CD4-positive, alpha-beta memory T cell (primary cell): Measurements from ENCODE around the gene CAPS. TPM values are rescaled to one million over a fixed set of nuclear protein-coding genes. Genes with fewer than 3 reads are reported as not detected.

Experiments
- CTCF ChIA-PET: fragments of 350-600 bp; sonication (Branson Sonifier 250); formaldehyde crosslinking; loops from one replicate; lab custom pipeline; 2021; ENCODE audit warnings: inconsistent platforms; ENCODE audit not compliant: partially characterized antibody; lab: Charles Lee
- POLR2A ChIA-PET: fragments of 350-600 bp; sonication (Branson Sonifier 250); formaldehyde crosslinking; loops from one replicate; lab custom pipeline; 2021; ENCODE audit not compliant: partially characterized antibody; lab: Charles Lee
- DNase-seq, 5 donors: peaks; one replicate each; pipeline versions ENCODE4 v3.0.0 to v3.0.0-alpha.2; 2020 to 2022; ENCODE audit warnings: mixed read lengths in 1 of 5
- H3K27ac ChIP-seq: one replicate; pipeline ENCODE4 v1.7.0; 2013; ENCODE audit warnings: low read depth, low read length
- H3K27me3 ChIP-seq: 2 replicates; pipeline ENCODE4 v1.7.0; 2013; ENCODE audit warnings: mild to moderate bottlenecking, low read length, moderate library complexity; ENCODE audit not compliant: insufficient read depth
- H3K36me3 ChIP-seq: 2 replicates; pipeline ENCODE4 v1.7.0; 2013; ENCODE audit warnings: mild to moderate bottlenecking, low read length, moderate library complexity; ENCODE audit not compliant: insufficient read depth
- H3K4me1 ChIP-seq: 2 replicates; pipeline ENCODE4 v1.7.0; 2013; ENCODE audit warnings: mild to moderate bottlenecking, low read length, moderate library complexity; ENCODE audit not compliant: insufficient read depth
- H3K4me3 ChIP-seq, 2 donors: one replicate each; pipeline ENCODE4 v1.7.0; 2013; ENCODE audit warnings: low read length in 2 of 2, mild to moderate bottlenecking in 1 of 2
- H3K9me3 ChIP-seq, 2 donors: one replicate each; pipeline ENCODE4 v1.7.0; 2013; ENCODE audit warnings: low read length in 2 of 2, control low read depth in 1 of 2; ENCODE audit not compliant: control insufficient read depth in 1 of 2
- H3K27ac Mint-ChIP-seq, 7 donors: one replicate each; pipeline ENCODE4 v1.8.0; 2020 to 2021; ENCODE audit warnings: mixed read lengths in 7 of 7, mild to moderate bottlenecking in 6 of 7, inconsistent platforms in 3 of 7, moderate library complexity in 3 of 7
- H3K27me3 Mint-ChIP-seq, 2 donors: one replicate each; pipeline ENCODE4 v1.8.0; 2020 to 2021; ENCODE audit warnings: mixed read lengths in 2 of 2
- H3K36me3 Mint-ChIP-seq, 2 donors: one replicate each; pipeline ENCODE4 v1.8.0; 2020 to 2021; ENCODE audit warnings: mixed read lengths in 2 of 2, inconsistent platforms in 1 of 2, mild to moderate bottlenecking in 1 of 2
- H3K4me1 Mint-ChIP-seq, 4 donors: one replicate each; pipeline ENCODE4 v1.8.0; 2020 to 2021; ENCODE audit warnings: mixed read lengths in 4 of 4, mild to moderate bottlenecking in 1 of 4
- H3K4me3 Mint-ChIP-seq, 8 donors: one replicate each; pipeline ENCODE4 v1.8.0; 2020 to 2021; ENCODE audit warnings: mixed read lengths in 8 of 8, mild to moderate bottlenecking in 7 of 8, moderate library complexity in 6 of 8, inconsistent platforms in 3 of 8
- H3K9me3 Mint-ChIP-seq, 8 donors: one replicate each; pipeline ENCODE4 v1.8.0; 2020 to 2021; ENCODE audit warnings: mixed read lengths in 8 of 8, mild to moderate bottlenecking in 5 of 8, inconsistent platforms in 3 of 8, moderate library complexity in 1 of 8
- intact Hi-C: fragments of 100-400 bp; cut with micrococcal nuclease; formaldehyde crosslinking; loops from one replicate; pipeline ENCODE4 v1.15.1; 2023
- polyA plus RNA-seq, 2 donors: library from polyadenylated mRNA; unstranded; fragments of 300-500 nt; fragmentation: Illumina TruSeq; gene quantifications; one replicate each; pipeline ENCODE4 v1.2.3, GENCODE V29; 2021
- total RNA-seq, 2 experiments: library from RNA; stranded (reverse); gene quantifications; one replicate each; pipeline ENCODE4 v1.2.3, GENCODE V29; 2021

Gene CAPS
- total and polyA plus RNA-seq, 4 experiments from 2014 or later = 1.7 to 68.0 (median 34.6) TPM

DNA sequence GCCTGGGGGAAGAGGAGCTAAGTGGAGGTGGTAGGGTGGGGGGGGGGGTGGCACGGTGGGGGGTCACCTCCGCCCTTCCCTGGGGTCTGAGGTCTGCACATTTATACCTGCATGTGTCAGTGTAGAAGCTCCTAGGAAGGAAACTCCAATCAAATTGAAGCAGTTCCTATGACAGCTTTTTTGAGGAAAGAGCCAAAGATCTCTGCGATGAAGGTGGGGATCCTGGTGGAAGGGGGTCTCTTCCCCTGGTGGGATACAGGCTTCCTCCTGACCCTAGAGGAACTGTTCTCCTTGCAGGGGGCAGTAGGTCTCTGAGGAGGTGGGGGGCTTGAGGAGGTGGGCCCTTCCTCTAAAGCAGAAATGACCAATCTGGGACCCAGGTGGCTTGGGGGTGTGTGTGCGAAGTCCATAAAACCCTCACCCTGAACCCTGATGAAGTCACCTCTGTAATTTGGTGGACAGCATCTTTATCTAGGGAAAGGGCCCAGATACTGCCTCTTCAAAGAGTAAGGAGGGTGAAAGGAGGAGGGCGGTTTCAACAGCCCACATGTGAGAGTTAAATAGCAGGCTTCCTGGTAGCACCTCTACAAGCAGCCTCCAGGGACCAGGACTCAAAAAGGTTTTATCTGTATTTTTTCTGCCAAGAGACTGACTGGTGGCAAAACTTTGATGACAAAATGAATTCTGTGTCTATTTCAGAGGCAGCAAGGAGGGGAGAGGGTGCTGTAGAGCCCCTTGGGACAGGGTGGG, 50.9 kb downstream of the CAPS start:
- Histone ChIP-seq H3K9me3 (no peaks in the 10 kb centered on the region), H3K27ac (no peak overlapping the region), H3K27me3 (no peaks in the 10 kb centered on the region), H3K36me3 (no peaks in the 10 kb centered on the region), H3K4me3 (no peak overlapping the region), H3K4me1 (peaks cover 97% of the 10 kb centered on the region)
- intact Hi-C loops = no loop called here
- peak overlapping the region; percentile 75 to 100 (median 87) for H3K27ac Mint-ChIP-seq
- DNase-seq = peak in 1 of 5 donors; percentile 22
- peaks cover 3 to 23% of the 10 kb centered on the region in 2 donors for H3K36me3 Mint-ChIP-seq
- no peaks in the 10 kb centered on the region for H3K9me3 Mint-ChIP-seq
- CTCF ChIA-PET = no interaction called here
- H3K27me3 Mint-ChIP-seq = no peaks in the 10 kb centered on the region
- peak overlapping the region in 4 of 8 donors; percentile 9 to 64 (median 48) for H3K4me3 Mint-ChIP-seq
- H3K4me1 Mint-ChIP-seq = peaks cover 58 to 98% (median 81%) of the 10 kb centered on the region in 4 donors
- POLR2A ChIA-PET = interaction anchor here (1.0 to 6.0 kb wide), 3 partner anchors 13 to 17 kb away, joined by 3 to 104 read pairs (median 6); partner anchors contain the start of gene RANBP3

Other genes with a start within 250 kb of the CAPS start
- gene MICOS13, start 233.7 kb upstream of the CAPS start, total RNA-seq = 10 to 100 TPM; 40.5 to 41.1 TPM
- 100 to 1,000 TPM; 114 TPM for gene MICOS13, start 233.7 kb upstream of the CAPS start, polyA plus RNA-seq
- gene HSD11B1L, start 233.2 kb upstream of the CAPS start, total RNA-seq = 1 to 10 TPM; 3.5 to 4.8 TPM
- gene HSD11B1L, start 233.2 kb upstream of the CAPS start, polyA plus RNA-seq = 1 to 10 TPM; 2.9 to 4.3 TPM
- gene RPL36, start 224.0 kb upstream of the CAPS start, total RNA-seq = 1,000 to 10,000 TPM; 1,675 to 1,762 TPM
- 1,000 to 10,000 TPM; 1,862 to 2,485 TPM for gene RPL36, start 224.0 kb upstream of the CAPS start, polyA plus RNA-seq
- gene LONP1, start 194.1 kb upstream of the CAPS start, total RNA-seq = 10 to 100 TPM; 59.6 to 64.7 TPM
- gene LONP1, start 194.1 kb upstream of the CAPS start, polyA plus RNA-seq = 10 to 100 TPM; 10.9 to 39.9 TPM
- not detected for gene CATSPERD, start 193.6 kb upstream of the CAPS start, total RNA-seq
- not detected for gene CATSPERD, start 193.6 kb upstream of the CAPS start, polyA plus RNA-seq
- gene PRR22, start 129.5 kb upstream of the CAPS start, total RNA-seq = 1 to 10 TPM; 5.9 to 6.6 TPM
- not detected for gene PRR22, start 129.5 kb upstream of the CAPS start, polyA plus RNA-seq
- gene DUS3L, start 123.1 kb upstream of the CAPS start, total RNA-seq = 10 to 100 TPM; 58.7 to 72.9 TPM
- 10 to 100 TPM; 34.2 to 36.7 TPM for gene DUS3L, start 123.1 kb upstream of the CAPS start, polyA plus RNA-seq
- under 1 TPM; 0.61 to 0.91 TPM for gene NRTN, start 109.2 kb upstream of the CAPS start, total RNA-seq
- gene NRTN, start 109.2 kb upstream of the CAPS start, polyA plus RNA-seq = under 1 TPM; 0.34 to 0.42 TPM
- not detected for gene FUT6, start 74.6 kb upstream of the CAPS start, total RNA-seq
- not detected for gene FUT6, start 74.6 kb upstream of the CAPS start, polyA plus RNA-seq
- gene FUT3, start 62.8 kb upstream of the CAPS start, total RNA-seq = under 1 TPM in 1 of 2 experiments, not detected in 1; 0.15 TPM
- not detected for gene FUT3, start 62.8 kb upstream of the CAPS start, polyA plus RNA-seq
- under 1 TPM in 1 of 2 experiments, not detected in 1; 0.17 TPM for gene FUT5, start 43.7 kb upstream of the CAPS start, total RNA-seq
- not detected for gene FUT5, start 43.7 kb upstream of the CAPS start, polyA plus RNA-seq
- 100 to 1,000 TPM; 139 to 153 TPM for gene NDUFA11, start 10.5 kb upstream of the CAPS start, total RNA-seq
- 100 to 1,000 TPM; 330 to 388 TPM for gene NDUFA11, start 10.5 kb upstream of the CAPS start, polyA plus RNA-seq
- gene VMAC, start 9.4 kb upstream of the CAPS start, total RNA-seq = 10 to 100 TPM; 36.6 to 37.5 TPM
- 1 to 10 TPM; 5.6 to 6.3 TPM for gene VMAC, start 9.4 kb upstream of the CAPS start, polyA plus RNA-seq
- gene RANBP3, start 63.9 kb downstream of the CAPS start, total RNA-seq = 10 to 100 TPM; 84.1 to 94.9 TPM
- gene RANBP3, start 63.9 kb downstream of the CAPS start, polyA plus RNA-seq = 10 to 100 TPM in 1 of 2 donors, 1 to 10 TPM in 1; 3.4 to 11.6 TPM
- gene RFX2, start 196.2 kb downstream of the CAPS start, total RNA-seq = 1 to 10 TPM; 5.6 to 6.7 TPM
- gene RFX2, start 196.2 kb downstream of the CAPS start, polyA plus RNA-seq = 1 to 10 TPM; 3.6 to 6.0 TPM
- not detected for gene ACSBG2, start 221.4 kb downstream of the CAPS start, total RNA-seq
- gene ACSBG2, start 221.4 kb downstream of the CAPS start, polyA plus RNA-seq = not detected